Activated naive CD8-positive, alpha-beta T cell treated with anti-CD3 and anti-CD28 coated beads, Interleukin-2, amount 50 U/mL, for 16 hours (primary cell): ENCODE measurements around the gene OLIG2.

Experiments
- DNase-seq: peaks from one replicate; pipeline ENCODE4 v3.0.0-alpha.2; 2020; ENCODE audit warnings: low read depth, low spot score

Gene OLIG2

DNA sequence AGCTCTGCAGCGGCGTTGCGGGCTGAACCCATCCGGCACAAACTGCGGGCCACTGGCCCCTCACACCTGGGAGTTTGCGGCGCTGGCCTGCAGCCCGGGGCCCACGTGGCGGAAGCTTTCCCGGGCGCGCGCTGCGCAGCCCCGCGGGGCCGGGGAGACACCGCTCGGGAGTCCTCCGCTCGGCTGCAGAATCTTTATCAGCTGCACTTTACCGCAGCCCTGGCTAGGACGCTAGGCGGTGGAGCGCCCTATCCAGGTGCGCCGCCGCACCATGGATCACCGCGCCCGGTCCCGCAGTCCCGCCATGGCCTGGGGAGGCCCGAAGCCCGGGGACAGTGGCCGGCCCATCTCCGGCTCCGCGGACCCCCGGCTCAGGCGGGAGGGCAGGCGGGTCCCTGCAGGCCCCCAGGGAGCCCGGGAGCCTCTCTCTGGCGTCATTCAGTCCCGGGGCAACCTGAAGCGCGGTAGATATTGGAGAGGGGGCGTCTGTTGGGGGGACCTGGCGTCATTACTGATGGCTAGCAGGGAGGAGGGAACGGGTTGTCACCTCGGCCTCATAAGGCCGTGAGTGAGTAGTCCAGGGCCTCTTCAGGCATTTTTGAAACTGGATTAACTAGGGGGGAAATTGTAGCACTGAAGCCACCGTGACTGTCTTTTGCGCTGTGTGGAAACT lies 5.7 kb upstream of the OLIG2 start:
- no peak for DNase-seq

DNA sequence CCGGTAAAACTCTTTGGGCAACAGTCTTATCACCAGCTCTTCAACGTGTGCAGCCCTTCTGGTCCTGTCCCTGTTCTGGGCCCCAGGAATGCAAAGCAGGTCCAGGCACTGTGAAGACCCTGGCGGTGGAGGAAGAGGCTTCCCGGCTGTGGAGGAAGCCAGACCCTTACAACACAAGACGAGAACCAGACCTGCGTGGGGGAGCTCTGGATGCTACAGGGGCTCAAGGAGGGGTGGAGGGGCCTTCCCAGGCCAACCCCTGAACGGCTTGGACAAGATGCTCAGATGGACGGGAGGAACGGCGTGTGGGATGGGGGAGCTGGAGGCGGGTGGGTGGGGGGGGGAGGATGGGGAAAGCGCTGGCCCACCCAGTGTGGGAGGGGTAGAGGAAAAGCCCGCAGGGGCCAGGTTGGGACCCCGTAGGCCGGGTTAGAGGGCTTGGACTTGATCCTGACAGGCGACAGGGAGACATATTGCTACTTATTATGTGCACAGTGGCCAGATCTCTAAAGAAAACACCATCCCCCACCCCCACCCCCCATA lies 5.1 kb upstream of the OLIG2 start:
- no peak for DNase-seq

DNA sequence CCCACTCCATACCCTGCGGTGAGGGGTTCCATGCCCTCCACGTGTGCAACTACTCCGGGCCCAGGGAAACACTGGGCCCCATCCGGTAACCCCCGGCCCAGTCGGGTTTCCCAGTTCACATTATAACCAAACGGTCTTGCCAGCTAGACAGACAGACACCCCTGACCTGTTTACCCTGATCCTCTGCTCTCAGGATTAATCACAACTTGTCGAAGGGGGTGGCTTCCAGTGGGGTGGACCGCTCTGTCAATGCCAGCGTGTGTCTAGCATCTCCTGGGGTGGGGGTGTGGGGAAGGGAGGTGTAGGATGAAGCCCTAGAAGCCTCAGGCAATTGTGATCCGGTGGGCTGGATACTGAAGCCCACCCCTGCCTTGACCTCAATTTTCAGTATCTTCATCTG lies 4.6 kb upstream of the OLIG2 start:
- no peak for DNase-seq

DNA sequence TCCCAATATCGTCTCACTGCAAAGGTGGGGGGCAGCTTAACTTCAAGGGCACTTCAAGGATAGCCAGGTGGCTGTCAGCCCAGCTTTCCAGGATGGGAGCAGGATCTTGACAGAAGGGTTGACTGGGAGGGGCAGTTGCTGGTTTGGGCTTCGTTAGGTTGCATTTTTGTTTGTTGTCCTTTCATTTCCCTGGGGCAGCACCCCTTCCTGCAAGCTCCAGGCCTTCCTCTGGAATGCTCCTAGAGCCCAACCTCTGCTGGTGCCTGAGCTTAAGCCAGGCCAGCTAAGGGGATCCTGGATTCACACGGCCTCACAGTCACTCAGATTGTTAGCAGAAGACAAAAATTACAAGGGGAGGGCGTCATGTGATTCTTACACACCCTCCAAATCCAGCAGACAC lies 4.1 kb upstream of the OLIG2 start:
- no peak for DNase-seq

DNA sequence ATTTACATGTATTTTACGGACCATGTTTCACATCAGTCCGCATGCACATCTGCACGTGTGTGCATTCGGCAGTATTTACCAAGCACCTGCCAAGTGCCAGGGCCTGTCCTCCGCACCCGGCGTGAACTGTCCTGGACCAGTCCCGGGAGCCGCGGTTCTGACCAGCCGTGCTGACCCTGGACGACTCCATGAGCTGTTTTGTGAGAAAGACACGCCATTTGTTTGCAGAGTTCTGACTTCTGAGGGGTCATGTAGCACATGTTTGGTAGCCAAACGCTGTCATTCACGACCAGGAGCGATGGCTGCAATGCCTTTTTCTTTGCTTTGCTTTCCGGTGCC lies 3.3 kb upstream of the OLIG2 start:
- no peak for DNase-seq

DNA sequence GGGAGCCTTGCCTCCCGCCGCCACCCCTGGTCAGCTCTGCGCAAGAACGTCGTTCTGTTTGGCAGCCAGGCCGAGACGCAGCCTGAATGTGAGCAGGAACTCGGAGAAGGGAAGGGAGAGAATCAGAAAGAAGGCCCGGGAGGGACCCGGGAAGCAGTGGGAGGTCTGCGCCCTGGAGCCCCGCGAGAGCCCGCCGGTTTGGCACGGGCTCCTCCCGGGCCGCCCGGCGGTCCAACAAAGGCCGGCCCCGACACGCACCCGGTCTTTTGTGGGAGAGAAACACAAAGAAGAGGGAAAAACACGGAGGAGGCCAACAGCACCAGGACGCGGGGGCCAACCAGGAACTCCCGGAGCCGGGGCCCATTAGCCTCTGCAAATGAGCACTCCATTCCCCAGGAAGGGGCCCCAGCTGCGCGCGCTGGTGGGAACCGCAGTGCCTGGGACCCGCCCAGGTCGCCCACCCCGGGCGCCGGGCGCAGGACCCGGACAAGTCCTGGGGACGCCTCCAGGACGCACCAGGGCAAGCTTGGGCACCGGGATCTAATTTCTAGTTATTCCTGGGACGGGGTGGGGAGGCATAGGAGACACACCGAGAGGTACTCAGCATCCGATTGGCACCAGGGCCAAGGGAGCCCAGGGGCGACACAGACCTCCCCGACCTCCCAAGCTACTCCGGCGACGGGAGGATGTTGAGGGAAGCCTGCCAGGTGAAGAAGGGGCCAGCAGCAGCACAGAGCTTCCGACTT lies 2.7 kb upstream of the OLIG2 start:
- DNase-seq = no peak

DNA sequence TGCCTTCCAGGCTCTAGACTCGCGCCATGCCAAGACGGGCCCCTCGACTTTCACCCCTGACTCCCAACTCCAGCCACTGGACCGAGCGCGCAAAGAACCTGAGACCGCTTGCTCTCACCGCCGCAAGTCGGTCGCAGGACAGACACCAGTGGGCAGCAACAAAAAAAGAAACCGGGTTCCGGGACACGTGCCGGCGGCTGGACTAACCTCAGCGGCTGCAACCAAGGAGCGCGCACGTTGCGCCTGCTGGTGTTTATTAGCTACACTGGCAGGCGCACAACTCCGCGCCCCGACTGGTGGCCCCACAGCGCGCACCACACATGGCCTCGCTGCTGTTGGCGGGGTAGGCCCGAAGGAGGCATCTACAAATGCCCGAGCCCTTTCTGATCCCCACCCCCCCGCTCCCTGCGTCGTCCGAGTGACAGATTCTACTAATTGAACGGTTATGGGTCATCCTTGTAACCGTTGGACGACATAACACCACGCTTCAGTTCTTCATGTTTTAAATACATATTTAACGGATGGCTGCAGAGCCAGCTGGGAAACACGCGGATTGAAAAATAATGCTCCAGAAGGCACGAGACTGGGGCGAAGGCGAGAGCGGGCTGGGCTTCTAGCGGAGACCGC lies 2.0 kb upstream of the OLIG2 start:
- DNase-seq = no peak

DNA sequence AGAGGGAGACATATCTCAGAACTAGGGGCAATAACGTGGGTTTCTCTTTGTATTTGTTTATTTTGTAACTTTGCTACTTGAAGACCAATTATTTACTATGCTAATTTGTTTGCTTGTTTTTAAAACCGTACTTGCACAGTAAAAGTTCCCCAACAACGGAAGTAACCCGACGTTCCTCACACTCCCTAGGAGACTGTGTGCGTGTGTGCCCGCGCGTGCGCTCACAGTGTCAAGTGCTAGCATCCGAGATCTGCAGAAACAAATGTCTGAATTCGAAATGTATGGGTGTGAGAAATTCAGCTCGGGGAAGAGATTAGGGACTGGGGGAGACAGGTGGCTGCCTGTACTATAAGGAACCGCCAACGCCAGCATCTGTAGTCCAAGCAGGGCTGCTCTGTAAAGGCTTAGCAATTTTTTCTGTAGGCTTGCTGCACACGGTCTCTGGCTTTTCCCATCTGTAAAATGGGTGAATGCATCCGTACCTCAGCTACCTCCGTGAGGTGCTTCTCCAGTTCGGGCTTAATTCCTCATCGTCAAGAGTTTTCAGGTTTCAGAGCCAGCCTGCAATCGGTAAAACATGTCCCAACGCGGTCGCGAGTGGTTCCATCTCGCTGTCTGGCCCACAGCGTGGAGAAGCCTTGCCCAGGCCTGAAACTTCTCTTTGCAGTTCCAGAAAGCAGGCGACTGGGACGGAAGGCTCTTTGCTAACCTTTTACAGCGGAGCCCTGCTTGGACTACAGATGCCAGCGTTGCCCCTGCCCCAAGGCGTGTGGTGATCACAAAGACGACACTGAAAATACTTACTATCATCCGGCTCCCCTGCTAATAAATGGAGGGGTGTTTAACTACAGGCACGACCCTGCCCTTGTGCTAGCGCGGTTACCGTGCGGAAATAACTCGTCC lies 1.3 kb upstream of the OLIG2 start:
- no peak for DNase-seq

DNA sequence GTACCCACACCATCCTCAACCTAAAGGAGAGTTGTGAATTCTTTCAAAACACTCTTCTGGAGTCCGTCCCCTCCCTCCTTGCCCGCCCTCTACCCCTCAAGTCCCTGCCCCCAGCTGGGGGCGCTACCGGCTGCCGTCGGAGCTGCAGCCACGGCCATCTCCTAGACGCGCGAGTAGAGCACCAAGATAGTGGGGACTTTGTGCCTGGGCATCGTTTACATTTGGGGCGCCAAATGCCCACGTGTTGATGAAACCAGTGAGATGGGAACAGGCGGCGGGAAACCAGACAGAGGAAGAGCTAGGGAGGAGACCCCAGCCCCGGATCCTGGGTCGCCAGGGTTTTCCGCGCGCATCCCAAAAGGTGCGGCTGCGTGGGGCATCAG lies 638 bp upstream of the OLIG2 start:
- DNase-seq = no peak

DNA sequence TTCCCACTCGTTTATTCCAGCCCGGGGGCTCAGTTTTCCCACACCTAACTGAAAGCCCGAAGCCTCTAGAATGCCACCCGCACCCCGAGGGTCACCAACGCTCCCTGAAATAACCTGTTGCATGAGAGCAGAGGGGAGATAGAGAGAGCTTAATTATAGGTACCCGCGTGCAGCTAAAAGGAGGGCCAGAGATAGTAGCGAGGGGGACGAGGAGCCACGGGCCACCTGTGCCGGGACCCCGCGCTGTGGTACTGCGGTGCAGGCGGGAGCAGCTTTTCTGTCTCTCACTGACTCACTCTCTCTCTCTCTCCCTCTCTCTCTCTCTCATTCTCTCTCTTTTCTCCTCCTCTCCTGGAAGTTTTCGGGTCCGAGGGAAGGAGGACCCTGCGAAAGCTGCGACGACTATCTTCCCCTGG lies 716 bp downstream of the OLIG2 start:
- no peak for DNase-seq

DNA sequence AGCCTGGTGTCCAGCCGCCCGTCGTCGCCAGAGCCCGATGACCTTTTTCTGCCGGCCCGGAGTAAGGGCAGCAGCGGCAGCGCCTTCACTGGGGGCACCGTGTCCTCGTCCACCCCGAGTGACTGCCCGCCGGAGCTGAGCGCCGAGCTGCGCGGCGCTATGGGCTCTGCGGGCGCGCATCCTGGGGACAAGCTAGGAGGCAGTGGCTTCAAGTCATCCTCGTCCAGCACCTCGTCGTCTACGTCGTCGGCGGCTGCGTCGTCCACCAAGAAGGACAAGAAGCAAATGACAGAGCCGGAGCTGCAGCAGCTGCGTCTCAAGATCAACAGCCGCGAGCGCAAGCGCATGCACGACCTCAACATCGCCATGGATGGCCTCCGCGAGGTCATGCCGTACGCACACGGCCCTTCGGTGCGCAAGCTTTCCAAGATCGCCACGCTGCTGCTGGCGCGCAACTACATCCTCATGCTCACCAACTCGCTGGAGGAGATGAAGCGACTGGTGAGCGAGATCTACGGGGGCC lies 1.2 kb downstream of the OLIG2 start:
- no peak for DNase-seq

DNA sequence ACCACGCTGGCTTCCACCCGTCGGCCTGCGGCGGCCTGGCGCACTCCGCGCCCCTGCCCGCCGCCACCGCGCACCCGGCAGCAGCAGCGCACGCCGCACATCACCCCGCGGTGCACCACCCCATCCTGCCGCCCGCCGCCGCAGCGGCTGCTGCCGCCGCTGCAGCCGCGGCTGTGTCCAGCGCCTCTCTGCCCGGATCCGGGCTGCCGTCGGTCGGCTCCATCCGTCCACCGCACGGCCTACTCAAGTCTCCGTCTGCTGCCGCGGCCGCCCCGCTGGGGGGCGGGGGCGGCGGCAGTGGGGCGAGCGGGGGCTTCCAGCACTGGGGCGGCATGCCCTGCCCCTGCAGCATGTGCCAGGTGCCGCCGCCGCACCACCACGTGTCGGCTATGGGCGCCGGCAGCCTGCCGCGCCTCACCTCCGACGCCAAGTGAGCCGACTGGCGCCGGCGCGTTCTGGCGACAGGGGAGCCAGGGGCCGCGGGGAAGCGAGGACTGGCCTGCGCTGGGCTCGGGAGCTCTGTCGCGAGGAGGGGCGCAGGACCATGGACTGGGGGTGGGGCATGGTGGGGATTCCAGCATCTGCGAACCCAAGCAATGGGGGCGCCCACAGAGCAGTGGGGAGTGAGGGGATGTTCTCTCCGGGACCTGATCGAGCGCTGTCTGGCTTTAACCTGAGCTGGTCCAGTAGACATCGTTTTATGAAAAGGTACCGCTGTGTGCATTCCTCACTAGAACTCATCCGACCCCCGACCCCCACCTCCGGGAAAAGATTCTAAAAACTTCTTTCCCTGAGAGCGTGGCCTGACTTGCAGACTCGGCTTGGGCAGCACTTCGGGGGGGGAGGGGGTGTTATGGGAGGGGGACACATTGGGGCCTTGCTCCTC lies 1.9 kb downstream of the OLIG2 start:
- no peak for DNase-seq

DNA sequence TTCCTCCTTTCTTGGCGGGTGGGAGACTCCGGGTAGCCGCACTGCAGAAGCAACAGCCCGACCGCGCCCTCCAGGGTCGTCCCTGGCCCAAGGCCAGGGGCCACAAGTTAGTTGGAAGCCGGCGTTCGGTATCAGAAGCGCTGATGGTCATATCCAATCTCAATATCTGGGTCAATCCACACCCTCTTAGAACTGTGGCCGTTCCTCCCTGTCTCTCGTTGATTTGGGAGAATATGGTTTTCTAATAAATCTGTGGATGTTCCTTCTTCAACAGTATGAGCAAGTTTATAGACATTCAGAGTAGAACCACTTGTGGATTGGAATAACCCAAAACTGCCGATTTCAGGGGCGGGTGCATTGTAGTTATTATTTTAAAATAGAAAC lies 2.5 kb downstream of the OLIG2 start:
- DNase-seq = no peak

DNA sequence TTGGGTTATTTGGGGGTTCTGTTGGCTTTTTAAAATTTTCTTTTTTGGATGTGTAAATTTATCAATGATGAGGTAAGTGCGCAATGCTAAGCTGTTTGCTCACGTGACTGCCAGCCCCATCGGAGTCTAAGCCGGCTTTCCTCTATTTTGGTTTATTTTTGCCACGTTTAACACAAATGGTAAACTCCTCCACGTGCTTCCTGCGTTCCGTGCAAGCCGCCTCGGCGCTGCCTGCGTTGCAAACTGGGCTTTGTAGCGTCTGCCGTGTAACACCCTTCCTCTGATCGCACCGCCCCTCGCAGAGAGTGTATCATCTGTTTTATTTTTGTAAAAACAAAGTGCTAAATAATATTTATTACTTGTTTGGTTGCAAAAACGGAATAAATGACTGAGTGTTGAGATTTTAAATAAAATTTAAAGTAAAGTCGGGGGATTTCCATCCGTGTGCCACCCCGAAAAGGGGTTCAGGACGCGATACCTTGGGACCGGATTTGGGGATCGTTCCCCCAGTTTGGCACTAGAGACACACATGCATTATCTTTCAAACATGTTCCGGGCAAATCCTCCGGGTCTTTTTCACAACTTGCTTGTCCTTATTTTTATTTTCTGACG lies 3.1 kb downstream of the OLIG2 start:
- DNase-seq = no peak

DNA sequence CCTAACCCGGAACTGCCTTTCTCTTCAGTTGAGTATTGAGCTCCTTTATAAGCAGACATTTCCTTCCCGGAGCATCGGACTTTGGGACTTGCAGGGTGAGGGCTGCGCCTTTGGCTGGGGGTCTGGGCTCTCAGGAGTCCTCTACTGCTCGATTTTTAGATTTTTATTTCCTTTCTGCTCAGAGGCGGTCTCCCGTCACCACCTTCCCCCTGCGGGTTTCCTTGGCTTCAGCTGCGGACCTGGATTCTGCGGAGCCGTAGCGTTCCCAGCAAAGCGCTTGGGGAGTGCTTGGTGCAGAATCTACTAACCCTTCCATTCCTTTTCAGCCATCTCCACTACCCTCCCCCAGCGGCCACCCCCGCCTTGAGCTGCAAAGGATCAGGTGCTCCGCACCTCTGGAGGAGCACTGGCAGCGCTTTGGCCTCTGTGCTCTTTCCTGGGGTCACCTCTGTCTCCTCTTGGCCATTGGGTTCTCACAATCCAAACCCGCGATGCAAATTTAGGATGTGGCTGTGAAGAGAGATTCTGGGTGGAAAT lies 3.7 kb downstream of the OLIG2 start:
- no peak for DNase-seq

DNA sequence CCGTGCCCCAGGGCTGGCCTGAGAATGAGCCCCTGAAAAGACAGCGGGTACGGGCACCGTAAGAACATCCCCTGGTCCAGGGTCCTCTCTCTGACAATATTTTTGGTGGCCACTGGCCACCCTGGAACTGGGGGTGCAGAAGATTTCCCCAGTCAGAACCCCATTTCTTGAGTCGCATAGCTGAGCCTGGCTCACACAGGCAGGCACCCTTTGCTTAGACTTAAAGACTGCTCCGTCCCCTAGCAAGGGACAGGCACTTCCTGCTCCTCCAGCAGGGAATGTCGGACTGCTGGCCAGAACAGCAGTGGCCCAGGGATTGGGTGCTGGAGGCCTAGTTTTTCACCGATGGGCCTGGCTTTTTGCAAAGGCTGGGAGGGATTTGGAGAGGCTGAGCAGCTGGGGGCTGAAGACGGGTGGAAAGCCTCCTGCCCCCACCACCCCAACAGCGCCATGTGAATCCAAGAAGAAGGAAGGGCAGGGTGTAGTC lies 4.3 kb downstream of the OLIG2 start:
- no peak for DNase-seq

DNA sequence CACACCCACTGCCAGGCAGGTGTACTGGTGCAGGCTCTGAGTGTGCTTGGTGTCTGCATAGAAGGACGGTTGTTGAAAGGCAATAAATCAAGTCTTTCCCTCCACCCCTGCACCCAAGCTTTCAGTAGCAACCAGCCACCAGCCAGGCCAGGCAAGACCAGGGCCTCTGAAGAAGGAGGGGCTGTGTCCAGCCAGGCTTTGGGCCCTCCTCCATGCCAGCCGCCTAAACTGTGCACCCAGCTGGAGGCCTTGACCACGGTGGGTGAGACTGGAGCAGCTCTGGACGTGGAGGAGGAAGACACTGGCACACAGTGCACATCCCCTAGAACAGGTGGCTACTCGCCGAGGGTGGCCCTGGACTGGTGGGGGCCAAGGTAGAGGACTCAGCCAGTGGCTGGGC lies 4.9 kb downstream of the OLIG2 start:
- no peak for DNase-seq

DNA sequence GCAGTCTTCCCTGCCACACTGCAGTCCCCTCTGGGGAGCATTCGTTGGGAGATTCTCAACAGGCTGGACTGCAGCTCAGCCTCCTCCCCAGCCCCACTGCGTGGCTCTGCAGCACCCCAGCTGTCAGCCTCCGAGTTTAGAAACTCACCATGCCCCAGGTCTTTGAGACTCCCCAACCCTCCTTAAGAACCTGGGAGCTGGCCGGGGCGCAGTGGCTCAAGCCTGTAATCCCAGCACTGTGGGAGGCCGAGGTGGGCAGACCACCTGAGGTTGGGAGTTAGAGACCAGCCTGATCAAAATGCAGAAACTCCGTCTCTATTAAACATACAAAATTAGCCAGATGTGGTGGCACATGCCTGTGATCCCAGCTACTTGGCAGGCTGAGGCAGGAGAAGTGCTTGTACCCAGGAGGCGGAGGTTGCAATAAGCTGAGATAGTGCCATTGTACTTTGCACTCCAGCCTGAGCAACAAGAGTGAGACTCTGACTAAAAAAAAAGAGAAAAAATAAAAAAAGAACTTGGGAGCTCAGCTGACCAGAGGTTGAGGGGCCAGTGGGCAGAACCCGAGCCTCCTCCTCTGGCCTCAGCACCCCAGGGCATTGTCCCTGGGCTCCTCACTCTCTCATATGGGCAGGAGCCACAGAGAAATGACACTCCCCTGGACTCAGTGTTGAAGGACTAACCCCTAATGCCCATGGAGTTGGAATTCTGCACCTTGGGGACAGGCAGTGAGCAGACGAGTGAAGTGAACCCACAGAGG lies 5.6 kb downstream of the OLIG2 start:
- DNase-seq = no peak

DNA sequence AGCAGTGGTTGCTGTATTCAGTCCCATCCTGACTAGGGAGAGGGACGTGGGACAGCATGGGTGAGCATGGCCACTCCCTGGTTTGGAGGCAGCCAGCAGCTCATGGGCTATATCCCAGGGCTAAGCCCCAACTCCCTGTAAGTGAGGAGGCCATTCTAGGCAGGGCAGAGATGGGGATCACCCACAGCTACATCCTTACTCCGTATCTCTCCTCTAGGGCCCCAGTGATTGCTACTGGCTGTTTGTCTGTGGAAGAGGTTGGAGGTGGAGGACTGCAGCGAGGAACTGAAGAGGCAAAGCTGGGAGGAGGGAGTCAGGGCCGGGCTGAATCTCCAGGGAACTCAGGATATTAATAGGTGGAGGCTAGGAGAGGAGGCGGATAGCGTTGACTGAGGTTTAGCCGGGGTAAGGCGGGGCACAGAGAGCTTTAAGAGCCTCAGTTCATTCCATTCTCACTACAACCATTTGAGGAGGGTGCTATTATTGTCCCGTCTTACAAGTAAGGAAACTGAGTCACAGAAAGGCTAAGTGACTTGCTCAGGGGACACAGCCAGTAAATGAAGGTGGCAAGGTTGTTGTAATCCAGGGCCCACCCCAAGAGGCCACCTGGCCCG lies 6.8 kb downstream of the OLIG2 start:
- DNase-seq = no peak
